ENCODE data around the gene RICTOR.
"Not testable (repeated sequence)": the region's sequence is repeated elsewhere in the genome, so short reads cannot be mapped to it uniquely, and the experiment has no call there.

Gene RICTOR

DNA sequence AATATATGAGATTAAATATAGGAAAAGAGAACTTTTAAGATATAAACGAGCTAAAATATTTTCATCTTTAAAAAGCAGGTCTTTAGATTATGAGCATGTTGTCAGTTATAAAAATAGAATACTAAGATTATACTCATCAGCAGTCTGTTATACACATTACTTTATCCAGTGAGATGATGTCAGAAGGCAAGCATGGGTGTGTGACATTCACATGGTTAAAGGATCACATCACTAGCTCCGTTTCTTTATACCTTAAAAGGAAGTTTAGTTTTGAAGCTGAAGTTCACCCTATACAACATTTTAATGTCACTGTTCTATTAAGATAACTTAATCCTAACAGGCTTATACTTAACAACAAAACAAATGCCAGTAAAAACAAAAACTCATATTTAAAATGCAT, 59.6 kb downstream of the RICTOR start:
- in situ Hi-C loops (cut with MboI; ENCODE audit: low sequenced_read_pairs): no loop called here

DNA sequence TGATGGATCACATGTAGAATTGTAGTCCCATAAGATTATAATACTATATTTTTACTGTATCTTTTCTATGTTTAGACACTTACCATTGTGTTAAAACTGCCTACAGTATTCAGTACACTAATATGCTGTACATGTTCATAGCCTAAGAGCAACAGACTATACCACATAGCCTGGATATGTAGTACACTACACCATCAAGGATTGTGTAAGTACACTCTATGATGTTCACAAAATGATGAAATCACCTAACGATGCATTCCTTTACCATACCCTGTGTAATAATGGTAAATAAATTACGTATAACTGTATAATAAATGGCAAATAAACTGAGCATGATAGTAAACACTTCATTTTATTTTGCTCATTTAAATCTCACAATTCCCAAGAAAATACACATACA, 60.3 kb downstream of the RICTOR start:
- in situ Hi-C loops (cut with MboI; ENCODE audit: low sequenced_read_pairs): no loop called here

DNA sequence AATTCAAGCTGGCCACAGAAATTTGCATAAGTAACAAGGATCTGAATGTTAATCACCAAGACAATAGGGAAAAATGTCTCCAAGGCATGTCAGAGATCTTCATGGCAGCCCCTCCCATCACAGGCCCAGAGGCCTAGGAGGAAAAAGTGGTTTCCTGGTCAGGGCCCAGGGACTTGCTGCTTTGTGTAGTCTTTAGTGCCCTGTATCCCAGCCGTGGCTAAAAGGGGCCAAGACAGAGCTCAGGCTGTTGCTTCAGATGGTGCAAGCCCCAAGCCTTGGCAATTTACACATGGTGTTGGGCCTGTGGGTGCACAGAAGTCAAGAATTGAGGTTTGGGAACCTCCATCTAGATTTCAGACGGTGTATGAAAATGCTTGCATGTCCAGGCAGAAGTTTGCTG, 63.2 kb downstream of the RICTOR start:
- in situ Hi-C loops (cut with MboI; ENCODE audit: low sequenced_read_pairs): not testable (repeated sequence)

DNA sequence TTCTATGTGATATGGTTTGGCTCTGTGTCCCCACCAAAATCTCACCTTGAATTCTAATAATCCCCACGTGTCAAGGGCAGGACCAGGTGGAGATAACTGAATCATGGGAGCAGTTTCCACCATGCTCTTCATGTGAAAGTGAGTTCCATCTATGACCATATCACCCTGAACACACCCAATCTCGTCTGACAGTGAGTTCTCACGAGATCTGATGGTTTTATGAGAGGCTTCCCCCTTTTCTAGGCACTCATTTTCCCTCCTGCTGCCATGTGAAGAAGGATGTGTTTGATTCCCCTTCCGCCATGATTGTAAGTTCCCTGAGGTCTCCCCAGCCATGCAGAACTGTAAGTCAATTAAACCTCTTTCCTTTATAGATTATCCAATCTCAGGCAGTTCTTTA, 64.2 kb downstream of the RICTOR start:
- in situ Hi-C loops (cut with MboI; ENCODE audit: low sequenced_read_pairs): no loop called here

DNA sequence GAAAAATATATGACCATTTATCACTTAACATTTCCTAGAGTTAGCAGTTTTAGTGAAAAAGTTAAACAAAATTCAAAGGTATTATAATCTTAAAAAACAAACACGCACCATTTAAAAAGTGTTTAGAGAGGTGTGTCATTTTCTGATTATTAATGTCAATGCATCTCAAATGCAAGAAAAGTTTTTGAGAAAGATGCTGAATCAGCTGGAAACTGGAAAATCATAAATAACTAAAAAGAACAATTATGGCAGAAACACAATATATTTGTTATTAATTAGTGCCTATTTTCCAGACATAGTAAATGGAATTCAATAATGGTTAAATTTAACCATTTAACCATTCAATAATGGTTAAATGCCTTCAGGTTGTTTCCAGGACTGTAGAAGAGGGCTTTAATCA, 64.9 kb downstream of the RICTOR start:
- in situ Hi-C loops (cut with MboI; ENCODE audit: low sequenced_read_pairs): no loop called here

DNA sequence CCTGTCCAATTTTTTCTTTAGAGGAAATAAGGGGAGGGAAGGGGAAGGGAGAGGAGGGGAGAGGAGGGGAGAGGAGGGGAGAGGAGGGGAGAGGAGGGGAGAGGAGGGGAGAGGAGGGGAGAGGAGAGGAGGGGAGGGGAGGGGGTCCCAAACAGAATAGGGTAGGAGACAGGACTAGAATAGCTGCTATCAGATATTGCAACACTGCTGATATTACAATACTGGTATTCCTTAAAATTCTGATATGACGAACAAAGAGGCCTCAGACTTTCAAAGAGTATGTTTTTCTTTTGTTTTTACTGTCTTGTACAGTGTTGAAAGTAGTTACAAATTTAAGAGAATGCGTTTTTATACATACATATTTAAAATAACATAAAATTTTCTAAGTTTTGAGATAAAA, 67.5 kb downstream of the RICTOR start:
- in situ Hi-C loops (cut with MboI; ENCODE audit: low sequenced_read_pairs): no loop called here

DNA sequence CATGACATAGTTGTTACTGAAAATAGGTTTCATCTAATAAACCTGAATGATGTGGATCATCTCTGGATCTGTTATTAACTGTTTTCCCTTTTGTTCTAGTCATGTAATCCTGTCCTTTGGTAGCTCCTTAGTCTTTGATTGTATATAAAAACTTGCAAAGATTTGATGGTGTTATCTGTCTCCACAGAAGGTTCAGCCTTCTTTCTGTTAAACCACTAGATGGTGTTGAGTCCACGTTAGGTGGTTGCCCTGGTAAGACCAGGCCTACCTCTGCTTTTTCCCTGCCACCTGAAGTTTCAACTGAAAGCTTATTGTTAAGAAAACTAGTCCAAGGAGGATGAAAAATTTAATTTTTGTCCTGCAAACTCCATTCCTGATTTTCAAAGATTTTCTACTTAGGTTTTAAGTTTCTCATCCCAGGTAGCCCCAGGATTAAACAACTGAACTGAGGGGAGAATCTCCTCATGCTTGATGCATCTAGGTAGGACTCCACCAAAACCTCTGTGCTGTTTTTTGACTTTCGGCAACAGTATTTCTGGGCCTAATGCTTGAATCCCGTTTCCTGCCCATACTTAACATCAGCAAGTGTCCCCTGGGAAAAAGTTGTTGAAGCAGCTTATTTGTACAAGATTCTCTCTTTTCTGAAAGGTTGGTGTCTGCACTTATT, 68.5 kb downstream of the RICTOR start:
- in situ Hi-C loops (cut with MboI; ENCODE audit: low sequenced_read_pairs): no loop called here

DNA sequence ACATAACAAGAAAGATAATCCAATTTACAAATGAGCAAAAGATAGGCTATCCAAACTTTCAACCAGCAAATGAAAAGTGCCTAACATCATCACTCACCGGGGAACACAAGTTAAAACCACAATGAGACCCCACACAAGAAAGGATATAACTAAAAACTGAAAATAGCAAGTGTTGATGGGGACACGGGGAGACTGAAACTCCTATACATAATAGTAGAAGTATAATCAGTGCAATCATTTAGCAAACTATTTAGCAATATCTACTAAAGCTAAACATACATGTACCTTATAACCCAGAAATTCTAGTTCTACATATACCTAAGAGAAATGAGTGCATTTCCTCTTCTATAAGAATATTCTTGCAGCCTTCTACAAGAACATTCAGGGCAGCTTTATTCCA, 72.5 kb downstream of the RICTOR start:
- in situ Hi-C loops (cut with MboI; ENCODE audit: low sequenced_read_pairs): no loop called here

DNA sequence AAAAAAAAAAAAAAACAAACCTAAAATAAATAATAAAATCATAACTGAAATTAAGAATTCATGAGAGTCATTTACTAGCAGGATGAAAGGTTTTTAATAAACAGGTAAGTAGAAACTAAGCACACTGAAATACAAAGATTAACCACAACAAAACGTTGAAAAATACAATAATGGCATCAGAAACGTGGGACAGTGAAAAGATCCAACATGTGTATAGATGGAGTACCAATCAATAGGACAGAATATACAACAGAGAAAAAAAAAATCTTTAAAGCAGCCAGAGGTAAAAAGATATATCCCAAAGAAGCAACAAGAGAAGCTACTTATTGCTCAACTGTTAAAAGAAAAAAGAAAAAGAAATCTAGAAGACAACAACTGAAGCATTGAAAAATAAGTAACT, 75.2 kb downstream of the RICTOR start:
- in situ Hi-C loops (cut with MboI; ENCODE audit: low sequenced_read_pairs): no loop called here

DNA sequence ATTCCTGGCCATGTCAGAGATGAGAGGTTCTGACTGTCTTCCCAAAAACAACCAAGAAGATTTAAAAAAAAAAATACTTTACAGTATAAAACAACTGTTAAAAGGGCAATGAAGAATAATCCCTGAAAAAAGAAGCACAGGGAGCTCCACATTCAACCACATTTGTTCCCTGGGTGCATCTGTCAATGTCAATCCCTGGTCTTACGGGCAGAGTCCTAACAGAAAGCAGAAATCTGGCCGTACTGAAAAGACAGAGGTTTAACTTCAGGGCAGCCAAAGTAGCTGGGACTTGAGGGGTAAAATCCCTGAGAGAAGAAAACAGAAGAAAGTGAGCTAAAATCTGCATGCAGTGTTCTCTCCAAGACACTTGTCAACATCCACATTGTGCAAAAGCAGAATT, 76.6 kb downstream of the RICTOR start:
- in situ Hi-C loops (cut with MboI; ENCODE audit: low sequenced_read_pairs): no loop called here

DNA sequence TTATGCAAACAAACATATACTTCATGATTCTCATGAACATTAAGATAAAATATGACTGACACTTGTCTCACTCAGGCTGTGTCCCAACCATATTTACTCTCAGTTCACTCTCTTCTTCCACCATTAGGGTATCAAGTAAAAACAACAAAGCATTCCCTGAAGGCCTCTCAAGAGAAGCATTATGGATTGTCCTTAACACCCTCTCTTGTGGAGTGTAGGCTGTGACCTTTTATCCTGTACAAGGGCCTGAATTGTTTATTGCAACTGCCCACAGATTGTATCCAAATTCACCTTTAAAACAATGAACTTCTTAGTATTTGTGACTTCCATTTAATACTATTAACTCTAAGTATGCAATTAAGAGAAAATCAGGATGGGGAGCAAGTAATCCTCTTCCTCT, 78.1 kb downstream of the RICTOR start:
- in situ Hi-C loops (cut with MboI; ENCODE audit: low sequenced_read_pairs): no loop called here

DNA sequence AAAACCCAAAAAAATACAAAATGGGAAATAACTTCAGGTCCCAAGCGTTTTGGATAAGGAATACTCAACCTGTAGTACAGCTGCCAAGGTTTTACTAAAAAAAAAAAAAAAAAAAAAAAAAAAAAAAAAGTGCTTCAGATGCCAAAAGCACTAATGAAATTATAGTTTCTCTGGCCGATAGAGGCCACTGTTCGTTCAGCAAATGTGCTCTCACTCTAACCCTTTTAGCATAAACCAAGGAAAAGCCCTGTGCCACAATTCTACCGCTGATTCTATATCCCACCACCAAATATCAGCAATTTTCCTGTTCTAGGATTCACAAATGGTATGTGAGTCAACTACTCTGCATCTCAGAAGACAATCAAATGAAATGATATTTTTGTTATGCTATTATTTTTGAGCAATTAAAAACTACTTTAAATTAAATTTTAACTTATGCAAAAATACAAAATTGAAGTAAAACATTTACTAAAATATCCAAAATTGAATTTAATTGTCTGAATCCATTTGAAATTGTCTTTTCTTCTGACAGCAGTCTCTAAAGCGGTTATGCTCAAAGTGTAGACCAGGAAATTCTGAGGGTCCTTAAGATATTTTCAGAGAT, 79.8 kb downstream of the RICTOR start:
- in situ Hi-C loops (cut with MboI; ENCODE audit: low sequenced_read_pairs): no loop called here

DNA sequence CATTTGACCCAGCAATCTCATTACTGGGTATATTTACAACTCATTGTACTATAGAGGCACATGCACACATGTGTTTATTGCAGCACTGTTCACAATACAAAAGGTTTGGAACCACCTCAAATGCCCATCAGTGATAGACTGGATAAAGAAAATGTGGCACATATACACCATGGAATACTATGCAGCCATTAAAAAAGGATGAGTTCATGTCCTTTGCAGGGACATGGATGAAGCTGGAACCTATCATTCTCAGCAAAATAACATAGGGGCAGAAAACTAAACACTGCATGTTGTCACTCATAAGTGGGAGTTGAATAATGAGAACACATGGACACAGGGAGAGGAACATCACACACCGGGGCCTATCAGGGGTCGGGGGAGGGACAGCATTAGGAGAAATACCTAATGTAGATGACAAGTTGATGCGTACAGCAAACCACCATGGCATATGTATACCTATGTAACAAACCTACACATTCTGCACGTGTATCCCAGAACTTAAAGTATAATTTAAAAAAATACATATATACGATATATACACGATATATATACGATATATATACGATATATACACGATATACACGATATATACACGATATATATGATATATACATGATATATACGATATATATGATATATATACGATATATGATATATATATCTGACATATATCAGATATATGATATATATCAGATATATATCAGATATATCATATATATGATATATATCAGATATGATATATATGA, 84.1 kb downstream of the RICTOR start:
- in situ Hi-C loops (cut with MboI; ENCODE audit: low sequenced_read_pairs): not testable (repeated sequence)

DNA sequence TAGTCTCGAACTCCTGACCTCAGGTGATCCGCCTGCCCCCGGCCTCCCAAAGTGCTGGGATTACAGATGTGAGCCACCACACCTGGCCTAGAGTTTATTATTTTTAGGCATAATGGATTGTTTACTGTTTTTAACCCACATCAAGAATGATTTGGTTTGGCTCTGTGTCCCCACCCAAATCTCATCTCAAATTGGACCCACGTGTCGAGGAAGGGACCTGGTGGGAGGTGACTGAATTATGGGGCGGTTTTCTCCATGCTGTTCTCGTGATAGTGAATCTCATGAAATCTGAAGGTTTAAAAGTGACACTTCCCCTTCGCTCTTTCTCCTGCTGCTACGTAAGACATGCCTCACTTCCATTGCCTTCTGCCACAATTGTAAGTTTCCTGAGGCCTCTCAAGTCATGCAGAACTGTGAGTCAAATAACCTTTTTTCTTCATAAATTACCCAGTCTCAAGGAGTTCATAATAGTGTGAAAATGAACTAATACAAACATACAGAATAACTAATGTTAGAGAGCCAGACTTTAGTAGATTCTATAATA, 88.2 kb downstream of the RICTOR start:
- in situ Hi-C loops (cut with MboI; ENCODE audit: low sequenced_read_pairs): no loop called here

DNA sequence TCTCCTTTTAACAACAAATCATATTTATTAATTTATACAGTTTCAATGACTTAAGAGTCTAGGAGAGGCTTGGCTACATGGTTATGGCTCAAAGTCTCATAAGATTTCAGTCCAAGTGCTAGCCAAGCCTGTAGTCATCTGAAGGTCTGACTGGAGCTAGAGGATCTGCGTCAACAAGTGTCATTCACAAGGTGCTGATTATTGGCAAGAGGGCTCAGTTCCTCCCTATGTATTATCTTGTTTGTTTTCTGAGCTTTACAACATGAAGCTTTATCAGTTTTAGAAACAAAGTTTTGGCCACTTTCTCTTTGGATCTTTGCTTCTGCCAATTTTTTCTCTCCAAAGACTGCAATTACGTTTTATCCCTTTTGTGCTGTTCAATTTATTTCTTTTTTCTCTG, 94.7 kb downstream of the RICTOR start:
- in situ Hi-C loops (cut with MboI; ENCODE audit: low sequenced_read_pairs): no loop called here

DNA sequence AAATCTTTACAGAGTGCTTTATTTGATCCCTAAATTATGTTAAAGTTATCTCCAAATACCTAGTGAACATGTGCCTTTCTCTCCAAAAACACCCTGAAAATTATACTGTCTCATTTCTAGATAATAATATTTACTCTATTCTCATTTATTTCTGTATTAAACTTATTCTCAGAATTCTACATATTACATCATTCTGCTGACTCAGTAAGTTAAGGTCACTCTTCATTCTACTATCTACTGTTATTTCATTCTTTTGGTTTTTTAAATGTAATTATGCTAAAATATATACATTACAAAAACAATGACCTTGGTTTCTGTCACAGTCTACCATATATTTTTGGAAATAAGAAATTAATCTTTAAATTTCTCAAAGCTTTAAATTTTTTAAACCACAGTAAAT, 96.2 kb downstream of the RICTOR start:
- in situ Hi-C loops (cut with MboI; ENCODE audit: low sequenced_read_pairs): no loop called here

DNA sequence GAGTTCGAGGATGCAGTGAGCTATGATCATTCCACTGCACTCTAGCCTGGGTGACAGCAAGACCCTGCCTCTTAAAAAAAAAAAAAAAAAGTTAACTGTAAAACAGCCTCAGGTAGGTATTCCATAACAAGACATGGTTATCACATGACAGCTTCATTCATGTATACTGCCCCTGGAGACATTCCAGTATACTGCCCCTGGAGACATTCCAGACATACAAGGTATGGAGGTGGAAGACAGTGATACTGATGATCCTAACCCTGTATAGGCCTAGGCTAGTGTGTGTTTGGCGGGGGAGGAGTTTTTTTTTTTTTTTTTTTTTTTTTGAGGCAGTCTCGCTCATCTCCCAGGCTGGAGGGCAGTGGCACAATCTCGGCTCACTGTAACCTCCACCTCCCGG, 105.5 kb downstream of the RICTOR start:
- in situ Hi-C loops (cut with MboI; ENCODE audit: low sequenced_read_pairs): no loop called here

DNA sequence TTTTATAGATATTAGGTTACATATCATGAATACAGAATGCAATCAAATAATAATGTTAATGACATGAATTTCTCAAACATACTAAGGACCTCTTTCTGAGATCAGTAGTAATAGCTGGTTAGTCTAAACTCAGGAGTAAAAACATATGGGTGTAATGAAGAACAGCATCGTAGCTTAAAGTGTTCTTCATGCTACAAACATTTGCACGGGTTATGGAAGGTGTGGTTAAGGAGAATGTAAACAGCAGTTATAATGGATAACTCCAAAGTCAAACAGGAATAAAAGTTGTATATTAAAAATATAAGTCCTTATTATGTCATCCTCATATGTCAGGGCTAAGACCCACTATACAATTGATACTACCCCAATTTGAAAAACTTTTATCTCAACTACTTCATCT, 112.5 kb downstream of the RICTOR start:
- in situ Hi-C loops (cut with MboI; ENCODE audit: low sequenced_read_pairs): no loop called here

DNA sequence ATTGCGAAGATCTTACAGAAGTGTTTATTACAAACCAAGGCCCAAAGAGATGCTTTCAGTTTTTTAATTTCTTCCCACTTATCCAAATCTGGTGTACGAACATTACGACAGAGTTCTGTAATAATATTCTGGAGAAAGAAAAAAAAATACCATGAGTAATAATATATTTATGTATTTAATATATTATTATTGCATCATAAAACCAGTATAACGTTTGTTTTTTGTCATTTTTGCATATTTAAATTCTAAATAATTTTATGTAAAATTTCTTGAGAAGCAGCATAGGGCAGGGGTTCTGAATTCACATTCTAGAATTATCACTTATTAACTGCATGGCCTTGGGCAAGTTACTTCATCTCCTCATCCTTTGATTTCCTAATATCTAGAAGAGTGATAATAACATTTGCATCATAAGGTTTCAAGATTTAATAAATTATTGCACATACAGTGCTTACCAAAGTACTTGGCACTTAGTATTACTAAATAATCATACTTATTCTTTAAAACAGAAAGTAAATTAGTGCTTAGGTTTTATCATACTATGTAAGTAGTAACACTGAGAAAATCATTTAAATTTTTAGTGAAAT, 120.7 kb downstream of the RICTOR start:
- in situ Hi-C loops (cut with MboI; ENCODE audit: low sequenced_read_pairs): no loop called here

DNA sequence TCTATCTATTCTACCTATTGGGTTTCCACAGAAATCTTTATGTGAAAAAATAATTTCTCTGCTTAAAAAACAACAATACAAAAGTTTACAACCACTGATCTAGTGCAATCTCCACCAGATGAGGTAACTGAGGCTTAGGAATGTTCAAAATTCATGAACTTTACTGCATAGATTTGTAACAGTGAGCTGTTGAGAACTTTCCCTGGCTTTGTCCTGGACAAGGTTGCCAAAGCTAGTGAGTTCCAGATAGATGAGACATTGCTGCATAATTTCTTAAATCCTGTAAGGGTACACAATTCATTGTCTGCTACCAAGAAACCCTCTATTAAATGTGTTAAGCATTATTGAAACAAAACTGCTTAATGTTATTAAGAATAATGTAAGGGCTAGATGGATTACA, 125.7 kb downstream of the RICTOR start:
- in situ Hi-C loops (cut with MboI; ENCODE audit: low sequenced_read_pairs): no loop called here

DNA sequence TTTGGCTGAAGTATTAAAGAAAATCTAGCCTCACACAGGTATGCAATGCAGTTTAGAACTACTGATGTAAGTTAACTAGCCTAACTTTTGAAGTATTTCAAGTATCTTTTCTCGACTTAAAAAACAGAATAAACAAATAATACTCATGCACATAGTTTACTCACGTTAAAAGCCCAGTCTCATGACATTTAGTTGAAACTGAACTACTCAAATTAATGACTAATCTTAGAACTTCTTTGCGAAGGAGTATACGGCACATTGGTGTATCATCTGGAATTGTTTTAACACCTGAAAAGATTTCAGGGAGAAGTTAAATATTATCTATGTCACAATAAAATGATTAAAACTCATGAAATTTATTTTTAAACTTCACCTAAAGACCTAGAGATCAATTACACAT, 129.9 kb downstream of the RICTOR start:
- in situ Hi-C loops (cut with MboI; ENCODE audit: low sequenced_read_pairs): no loop called here

DNA sequence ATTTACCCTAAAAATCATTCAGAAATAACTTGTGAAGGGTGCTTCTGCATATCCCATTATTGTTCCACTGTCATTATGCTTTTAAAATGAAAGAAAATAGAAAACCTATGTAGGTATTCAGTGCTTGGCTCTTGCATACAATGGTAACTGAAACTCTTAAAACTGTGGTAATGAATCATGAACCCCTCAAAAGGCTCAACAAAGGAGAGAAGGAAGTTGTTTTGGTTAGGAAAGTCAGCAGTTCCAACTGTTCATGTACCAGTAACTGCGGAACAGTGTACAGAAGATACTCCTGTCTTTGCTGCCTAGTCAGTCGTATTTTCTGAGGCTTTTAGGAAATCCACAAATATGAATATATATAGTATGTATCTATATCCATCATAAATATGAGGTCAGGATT, 132.3 kb downstream of the RICTOR start:
- in situ Hi-C loops (cut with MboI; ENCODE audit: low sequenced_read_pairs): no loop called here

All from HL-60/S4 (cell line).